GM21576 (cell line): ENCODE measurements around the gene RPL13.
"Not testable (repeated sequence)": the region's sequence is repeated elsewhere in the genome, so short reads cannot be mapped to it uniquely, and the experiment has no call there.

Experiments
- ATAC-seq: cut with Tn5 transposase; IDR thresholded peaks from one replicate; pipeline ENCODE4 v1.9.1; 2021; ENCODE audit warnings: mild to moderate bottlenecking, moderate library complexity; ENCODE audit not compliant: unreplicated experiment

RPL13 gene

GRCh38 chr16:89575247-89576152 lies 15.0 kb downstream of the RPL13 start, which contains the start of gene CPNE7:
CPNE7 (plus strand) TSS chr16:89575758; CDS start chr16:89575898, 140 bp downstream.
- no peak for ATAC-seq

- ATAC-seq, result no peak
These were observed 15.9 kb downstream of the RPL13 start for GRCh38 chr16:89576153-89577054.

- ATAC-seq, result no peak
These were observed 16.7 kb downstream of the RPL13 start for GRCh38 chr16:89577055-89577759.

DNA sequence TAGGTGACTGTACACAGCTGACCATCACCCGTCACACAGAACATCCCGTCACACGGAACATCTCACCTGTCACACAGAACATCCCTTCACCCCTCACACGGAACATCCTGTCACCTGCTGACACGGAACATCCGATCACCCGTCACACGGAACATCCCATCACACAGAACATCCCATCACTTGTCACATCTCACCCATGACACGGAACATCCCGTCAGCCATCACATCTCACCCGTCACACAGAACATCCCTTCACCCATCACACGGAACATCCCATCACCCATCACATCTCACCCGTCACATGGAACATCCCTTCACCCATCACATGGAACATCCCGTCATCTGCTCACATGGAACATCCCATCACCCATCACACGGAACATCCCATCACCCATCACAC lies 18.9 kb downstream of the RPL13 start:
- ATAC-seq, result no peak

DNA sequence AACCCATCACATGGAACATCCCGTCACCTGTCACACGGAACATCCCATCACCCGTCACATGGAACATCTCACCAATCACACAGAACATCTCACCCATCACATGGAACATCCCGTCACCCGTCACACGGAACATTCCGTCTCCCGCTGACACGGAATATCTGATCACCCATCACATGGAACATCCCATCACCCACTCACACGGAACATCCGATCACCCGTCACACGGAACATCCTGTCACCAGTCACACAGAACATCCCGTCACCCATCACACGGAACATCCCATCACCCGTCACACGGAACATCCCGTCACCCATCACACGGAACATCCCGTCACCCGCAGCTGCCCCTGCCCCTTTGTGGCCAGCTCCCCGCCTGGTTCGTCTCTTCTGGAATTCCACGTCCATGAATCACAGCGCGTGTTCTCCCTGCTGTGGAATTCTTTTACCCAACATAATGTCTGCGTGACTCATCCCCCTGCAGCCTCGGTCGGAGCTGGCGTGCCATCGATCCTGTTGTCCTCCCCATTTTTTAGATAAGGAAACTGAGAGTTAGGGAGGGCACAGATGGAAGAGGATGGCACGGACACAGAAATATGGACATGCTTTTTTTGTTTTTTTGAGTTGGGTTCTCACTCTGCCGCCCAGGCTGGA lies 20.7 kb downstream of the RPL13 start:
- ATAC-seq, result no peak

DNA sequence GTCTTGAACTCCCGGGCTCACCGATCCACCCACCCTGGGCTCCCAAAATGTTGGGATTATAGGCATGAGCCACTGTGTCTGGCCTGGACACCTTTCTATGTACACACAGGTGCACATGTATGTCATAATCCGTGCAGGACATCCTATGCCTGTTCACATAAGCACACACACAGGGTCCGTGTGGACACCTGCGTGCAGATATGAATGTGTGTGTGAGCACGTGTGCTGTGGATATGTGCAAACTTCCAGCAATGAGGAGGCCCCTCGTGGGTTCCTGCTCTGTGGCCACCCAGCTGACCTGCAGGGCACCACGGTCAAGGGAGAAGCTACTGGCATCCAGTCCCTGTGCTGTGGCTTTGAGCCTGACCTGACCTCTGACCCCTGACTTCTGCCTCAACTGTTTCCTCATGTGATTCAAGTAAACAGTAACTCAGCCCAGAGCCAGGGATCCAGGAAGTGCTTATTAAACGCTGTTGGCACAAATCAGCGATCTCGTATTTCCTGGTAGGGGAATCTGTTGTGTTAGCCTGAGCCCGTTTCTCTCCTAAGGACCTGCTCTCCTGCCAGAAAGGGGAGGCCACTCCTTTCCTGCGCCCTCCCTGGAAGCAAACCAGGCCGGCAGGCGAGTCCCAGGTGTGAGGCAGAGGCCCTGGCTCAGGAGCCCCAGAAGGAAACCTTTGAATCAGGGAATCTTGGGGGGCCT lies 21.5 kb downstream of the RPL13 start:
- ATAC-seq, result no peak

- no peak for ATAC-seq
These were observed 22.2 kb downstream of the RPL13 start for GRCh38 chr16:89582614-89583196.

DNA sequence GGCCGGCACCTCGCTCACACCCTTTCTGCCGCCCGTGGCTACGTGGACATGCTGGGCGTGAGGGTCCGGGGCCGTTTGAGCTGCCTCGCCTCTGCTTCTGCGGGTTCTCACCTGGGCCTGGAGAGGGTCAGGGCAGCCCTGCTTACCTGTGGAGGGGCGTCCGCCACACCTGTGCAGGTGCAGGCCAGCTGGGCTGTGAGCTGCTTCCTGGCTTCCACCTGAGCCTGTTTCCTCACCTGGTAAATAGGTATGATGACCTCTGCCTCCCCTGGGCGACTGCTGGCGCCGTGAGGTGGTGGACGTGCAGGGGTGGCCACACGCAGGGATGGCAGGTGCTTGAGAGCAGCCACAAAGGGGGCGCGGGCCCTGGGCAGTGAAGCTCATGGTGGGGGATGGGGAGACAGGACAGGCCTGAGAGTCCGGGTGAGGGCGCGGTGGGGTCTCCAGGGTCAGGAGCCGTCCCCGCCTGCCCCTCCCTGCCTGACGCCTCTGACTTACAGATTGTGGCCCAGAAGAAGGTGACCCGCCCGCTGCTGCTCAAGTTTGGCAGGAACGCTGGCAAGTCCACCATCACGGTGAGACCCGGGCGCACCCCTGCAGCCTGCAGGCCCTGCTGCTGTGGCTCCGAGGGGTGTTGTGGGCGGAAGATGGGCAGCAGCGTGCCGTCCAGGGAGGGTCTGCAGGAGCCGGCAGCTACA lies 22.9 kb downstream of the RPL13 start:
- no peak for ATAC-seq

DNA sequence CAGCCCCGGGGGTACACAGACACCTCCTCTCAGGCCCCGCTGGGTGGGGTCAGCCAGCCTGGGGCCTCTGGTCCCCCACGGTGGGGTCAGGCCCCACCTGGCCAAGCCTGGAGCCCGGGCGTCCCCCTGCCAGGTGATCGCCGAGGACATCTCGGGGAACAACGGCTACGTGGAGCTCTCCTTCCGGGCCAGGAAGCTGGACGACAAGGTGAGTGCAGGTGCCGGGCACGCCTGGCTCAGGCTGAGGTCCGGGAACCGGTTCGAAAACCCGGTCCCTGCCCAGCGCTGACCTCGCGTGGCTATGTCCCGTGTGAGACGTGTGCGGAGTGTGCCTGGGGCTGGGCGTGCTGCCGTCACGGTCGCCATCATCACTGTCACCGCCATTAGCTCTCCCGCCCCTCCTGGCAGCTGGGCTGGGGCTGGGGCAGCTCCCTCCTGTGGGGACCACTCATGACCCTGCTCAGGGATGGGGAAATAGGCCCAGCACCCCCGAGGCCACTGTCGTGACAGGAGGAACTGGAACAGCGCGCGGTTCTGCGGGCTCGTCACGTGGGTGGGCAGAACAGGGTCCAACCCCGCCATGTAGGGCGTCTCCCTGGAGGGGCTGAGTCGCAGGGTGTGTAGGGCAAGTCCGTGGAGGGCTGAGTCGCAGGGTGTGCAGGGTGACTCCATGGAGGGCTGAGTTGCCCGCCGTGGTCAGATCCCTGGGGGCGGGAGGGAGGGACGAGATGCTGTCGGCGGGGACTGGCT lies 23.6 kb downstream of the RPL13 start:
- no peak for ATAC-seq

- no peak for ATAC-seq
These were observed 24.5 kb downstream of the RPL13 start for GRCh38 chr16:89584768-89585549.

DNA sequence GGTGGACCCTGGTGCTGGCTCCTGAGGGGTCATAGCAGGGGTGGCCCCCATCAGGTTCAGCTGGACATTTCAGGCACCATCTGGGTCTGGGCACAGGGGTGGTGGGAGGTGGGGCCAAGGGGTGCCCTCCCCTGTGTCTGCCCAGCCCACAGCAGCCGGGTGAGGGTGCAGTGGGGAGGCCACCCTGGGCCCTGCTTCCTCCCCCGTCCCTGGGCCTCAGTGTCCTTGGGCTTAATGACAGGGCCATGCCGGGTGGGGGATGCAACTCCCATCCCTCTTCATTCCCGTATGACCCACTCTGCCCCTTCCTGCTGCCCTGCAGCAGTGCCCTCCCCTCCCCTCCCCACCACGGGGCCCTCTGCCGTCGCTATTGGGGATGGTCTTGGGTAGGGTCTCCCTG lies 25.7 kb downstream of the RPL13 start:
- ATAC-seq, result no peak

DNA sequence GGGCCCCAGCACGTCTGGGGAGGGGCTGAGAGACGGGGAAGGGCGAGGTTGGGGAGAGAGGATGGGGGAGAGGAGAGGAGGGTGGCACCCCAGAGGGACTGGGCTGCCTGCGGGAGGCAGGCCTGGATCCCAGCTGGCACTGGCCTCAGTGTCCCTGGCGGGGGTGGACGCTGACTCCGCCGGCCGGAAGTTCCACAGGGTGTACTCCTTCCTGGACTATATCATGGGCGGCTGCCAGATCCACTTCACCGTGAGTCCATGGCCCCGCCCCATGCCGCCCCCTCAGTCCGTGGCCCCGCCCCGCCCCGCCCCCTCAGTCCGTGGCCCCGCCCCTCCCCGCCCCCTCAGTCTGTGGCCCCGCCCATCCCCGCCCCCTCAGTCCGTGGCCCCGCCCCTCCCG lies 26.4 kb downstream of the RPL13 start:
- ATAC-seq, result no peak

GRCh38 chr16:89587676-89588075 lies 27.2 kb downstream of the RPL13 start:
- ATAC-seq, result not testable (repeated sequence)

DNA sequence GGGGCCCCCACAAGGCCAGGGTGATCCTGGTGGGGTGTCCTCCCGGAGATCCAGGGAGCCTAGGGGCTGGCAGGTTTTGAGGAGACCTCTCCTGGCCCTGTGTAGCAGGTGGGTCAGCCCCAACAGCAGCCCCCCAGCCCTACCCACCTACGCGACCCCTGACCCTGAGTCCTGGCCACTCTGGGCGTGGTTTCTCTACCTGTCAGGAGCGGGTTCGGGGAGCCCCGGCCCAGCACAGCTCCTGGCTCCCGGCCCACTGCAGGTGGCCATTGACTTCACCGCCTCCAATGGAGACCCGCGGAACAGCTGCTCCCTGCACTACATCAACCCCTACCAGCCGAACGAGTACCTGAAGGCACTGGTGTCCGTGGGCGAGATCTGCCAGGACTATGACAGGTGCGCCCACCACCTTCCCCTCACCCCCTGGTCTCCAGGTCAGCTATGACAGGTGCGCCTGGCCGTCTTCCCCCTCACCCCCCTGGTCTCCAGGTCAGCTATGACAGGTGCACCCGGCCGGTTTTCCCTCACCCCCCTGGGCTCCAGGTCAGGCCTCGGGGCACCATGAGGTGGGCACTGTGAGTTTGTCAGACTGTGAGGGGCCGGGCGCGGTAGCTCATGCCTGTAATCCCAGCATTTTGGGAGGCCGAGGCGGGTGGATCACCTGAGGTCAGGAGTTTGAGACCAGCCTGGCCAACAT lies 28.1 kb downstream of the RPL13 start:
- no peak for ATAC-seq

DNA sequence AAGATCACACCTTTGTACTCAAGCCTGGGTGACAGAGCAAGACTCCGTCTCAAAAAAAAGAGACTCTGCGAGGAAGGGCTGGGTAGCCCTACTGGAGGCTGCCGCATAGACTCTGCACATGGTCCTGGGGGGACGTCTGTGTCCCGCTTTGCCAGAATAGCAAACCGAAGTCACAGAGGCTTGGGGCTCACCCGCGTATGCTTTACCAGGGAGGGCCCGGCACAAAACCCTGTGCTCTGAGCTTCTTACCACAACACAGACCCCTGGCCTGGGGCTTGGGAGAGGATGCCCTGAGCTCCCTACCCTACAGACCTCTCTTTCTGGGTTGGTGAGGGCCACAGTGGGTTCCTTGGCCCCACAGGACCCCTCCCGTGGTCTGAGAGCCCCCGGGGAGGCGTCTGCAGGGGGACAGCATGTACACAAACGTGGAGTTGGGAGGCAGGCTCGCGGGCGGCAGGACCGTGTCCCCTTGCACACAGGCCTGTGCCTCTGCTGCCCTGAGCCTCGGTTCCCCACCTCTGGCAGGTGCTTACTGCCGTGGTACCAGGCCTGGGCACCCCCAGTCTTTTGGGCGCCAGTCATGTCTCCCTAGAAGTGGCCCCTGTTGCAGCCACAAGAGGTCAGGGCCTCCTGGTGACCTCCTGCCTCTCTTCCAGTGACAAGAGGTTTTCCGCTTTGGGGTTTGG lies 28.9 kb downstream of the RPL13 start:
- no peak for ATAC-seq

- no peak for ATAC-seq
These were observed 33.4 kb downstream of the RPL13 start for GRCh38 chr16:89593841-89594240.
